HG03095 (cell line): ENCODE results near the gene KCNJ5.

ENCODE experiments used
- ATAC-seq: cut with Tn5 transposase; IDR thresholded peaks from one replicate; pipeline ENCODE4 v1.9.1; 2021; ENCODE audit warnings: moderate library complexity; ENCODE audit not compliant: unreplicated experiment

Gene KCNJ5

GRCh38 chr11:128893578-128894285, 2.6 kb downstream of the KCNJ5 start:
- ATAC-seq = peak; percentile 59

DNA sequence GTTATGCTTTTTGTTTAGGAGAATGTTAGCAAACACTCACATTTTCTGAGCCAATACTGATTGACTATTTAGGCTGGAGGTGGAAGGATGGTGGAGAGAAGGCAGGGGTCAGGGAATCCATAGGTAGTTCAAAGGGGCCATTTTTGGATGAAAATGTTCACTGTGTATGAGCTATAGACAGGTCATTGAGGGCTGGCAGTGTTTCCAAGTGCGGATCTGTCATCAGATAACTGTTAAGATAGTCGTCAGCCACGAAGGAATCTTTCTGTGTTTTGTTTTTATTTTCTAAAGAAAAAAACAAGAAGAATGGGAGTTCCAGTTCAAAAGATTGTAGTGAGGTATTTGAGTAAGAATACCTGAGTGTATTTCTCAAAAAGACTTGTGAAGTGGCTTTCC, 3.1 kb downstream of the KCNJ5 start:
- ATAC-seq = peak; percentile 8

DNA sequence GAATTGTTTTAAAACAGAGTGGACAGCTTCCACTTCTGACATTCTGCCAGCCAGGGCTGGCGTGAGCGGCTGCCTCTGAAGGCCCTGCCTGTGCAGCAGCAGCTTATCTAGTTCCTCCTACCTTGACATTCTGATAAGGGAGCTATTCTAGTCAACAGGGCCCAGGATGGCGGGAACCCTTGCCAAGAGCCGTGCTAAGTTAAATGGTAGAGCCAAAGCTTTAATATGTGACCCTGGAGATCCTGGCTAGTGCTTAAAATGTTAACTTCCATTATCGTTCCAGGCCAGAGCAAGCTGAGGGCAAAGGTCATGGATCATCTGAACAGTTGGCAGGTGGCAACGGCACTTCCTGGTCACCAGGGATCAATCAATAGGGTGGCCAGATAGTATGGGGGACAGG, 3.5 kb downstream of the KCNJ5 start:
- no peak for ATAC-seq

DNA sequence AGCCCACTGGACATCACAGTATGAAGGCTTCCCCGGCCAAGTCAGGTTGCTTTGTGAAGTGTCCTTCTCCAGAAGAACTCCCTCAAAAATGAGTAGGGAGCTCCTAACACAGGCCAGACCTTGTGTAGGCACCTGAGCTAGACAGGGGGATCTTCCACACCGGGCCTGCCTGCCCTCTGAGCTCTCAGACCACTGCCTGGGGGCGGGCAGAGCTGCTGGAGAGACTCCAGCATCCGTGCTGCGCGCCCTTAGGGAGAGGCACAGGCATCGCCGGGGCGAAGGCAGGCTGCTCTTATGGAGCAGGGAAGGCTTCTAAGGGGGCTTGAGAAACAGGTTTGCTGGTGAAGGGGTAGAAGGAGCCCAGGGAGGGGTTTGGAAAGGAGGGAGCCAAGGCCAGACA, 4.4 kb downstream of the KCNJ5 start:
- no peak for ATAC-seq

DNA sequence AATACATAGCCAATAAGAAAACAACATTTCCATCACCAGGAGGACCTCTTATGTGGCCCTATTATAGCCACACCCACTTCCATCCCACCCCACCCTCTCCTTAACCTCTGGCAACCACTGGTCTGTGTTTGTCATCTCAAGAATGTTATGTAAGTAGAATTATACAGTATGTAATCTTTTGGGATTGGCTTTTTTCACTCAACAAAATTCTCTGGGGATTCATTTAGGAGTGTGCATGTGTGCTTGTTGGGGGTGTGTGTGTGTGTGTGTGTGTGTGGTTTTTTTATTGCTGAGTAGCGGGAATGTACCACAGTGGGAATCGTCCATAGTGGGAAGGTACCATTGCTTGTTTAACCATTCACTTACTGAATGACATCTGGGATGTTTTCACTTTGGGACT, 5.2 kb downstream of the KCNJ5 start:
- ATAC-seq = no peak

- ATAC-seq = no peak
Observed at GRCh38 chr11:128897826-128898225, 6.7 kb downstream of the KCNJ5 start.

GRCh38 chr11:128898580-128899344, 7.6 kb downstream of the KCNJ5 start:
- no peak for ATAC-seq

GRCh38 chr11:128900468-128900867, 9.3 kb downstream of the KCNJ5 start:
- no peak for ATAC-seq

DNA sequence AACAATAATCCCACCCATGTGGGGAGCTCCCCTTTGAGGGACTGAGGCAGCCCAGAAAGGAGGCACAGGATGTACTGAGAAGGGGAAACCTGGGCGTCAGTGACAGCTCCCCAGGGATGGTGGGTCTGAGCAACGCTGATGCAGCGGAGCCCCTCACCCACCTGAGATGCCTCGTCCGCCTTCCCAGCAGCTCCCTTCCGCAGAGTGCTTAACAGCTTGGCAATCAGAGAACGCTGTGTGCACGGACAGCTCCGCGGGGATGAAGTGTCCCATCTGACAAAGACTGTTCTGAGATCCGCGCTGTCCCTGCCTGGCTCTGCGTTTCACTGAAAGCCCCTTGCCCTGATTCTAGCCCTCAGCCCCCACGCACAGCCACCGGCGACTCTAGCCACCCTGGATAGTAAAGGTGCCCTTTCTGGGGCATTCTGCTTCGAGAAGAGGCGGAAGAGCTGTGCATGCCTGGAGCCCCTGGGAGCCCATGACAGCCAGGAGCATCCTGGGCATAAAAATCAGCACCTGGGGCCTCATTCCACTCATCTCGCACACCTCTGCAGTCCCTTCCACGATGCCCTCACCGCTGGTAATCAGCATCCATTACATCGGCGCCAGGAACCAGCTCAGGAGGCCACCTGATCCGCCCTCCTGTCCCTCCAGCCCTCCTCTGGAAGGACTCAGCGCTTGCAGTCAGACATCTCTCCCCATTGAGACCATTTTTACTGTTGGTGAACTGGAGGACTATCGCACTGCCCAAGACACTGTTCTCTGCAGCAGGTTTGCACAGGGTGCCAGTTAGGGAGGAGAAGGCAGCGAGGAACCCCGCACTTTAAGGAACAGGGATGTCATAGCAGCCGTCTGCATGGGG, 10.7 kb downstream of the KCNJ5 start:
- ATAC-seq = no peak

- ATAC-seq = no peak
Observed at GRCh38 chr11:128902515-128903066, 11.4 kb downstream of the KCNJ5 start.

- ATAC-seq = no peak
Observed at GRCh38 chr11:128903248-128904061, 12.3 kb downstream of the KCNJ5 start.

DNA sequence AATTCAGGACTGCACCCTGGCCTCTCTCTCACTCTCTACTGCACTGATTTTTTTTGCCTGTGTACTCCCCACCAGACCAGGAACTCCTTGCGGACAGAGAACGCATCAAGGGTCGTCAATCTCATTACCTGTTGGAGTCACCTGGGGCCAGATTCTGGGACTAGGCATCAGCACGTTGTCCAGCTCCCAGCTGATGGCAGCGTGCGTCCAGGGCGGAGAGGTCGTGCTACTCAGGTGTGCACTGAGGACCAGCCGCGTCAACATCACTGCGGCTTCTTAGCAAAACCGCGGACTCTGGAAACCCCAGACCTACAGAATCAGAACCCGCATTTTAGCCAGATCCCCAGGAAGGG, 13.1 kb downstream of the KCNJ5 start:
- ATAC-seq = no peak

GRCh38 chr11:128904656-128905344, 13.6 kb downstream of the KCNJ5 start:
- peak; percentile 38 for ATAC-seq

GRCh38 chr11:128905345-128906184, 14.4 kb downstream of the KCNJ5 start:
- ATAC-seq = peak; percentile 43

DNA sequence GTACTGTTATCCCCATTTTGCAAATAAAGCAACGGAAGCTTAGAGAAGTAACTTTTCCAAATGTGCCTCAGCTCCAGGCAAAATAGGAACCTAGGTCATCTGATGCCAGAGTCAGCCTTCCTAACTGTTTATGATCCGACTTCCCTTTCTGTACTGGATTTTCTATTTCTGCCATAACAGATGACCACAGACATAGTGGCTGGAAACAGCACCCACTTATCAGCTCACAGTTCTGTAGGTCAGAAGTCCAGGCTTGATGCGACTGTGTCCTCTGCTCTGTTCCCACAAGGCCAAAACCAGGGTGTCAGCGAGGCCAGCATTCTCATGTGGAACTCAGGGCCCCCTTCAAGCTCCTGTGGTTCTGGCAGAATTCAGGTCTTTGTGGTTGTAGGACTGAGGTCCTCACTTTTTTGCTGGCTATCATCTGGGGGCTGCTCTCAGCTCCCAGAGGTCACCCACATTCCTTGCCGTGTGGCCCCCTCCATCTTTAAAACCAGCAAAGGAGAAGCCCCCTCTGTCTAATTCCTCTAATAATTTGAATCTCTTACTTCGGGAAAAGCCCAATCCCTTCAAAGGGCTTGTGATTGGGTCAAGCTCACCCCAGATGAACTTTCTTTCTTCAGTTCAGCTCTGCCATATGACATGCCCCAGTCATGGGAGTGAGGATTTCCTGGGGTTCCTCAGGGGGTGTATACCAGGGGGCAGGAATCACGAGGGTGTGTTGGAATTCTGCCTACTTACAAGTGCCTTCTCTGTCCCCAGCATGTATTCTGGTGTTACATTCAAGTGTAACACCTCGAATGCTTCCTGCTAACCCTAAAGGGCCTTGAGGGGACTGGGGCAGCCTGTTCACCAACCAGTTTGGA, 15.3 kb downstream of the KCNJ5 start:
- ATAC-seq = no peak

DNA sequence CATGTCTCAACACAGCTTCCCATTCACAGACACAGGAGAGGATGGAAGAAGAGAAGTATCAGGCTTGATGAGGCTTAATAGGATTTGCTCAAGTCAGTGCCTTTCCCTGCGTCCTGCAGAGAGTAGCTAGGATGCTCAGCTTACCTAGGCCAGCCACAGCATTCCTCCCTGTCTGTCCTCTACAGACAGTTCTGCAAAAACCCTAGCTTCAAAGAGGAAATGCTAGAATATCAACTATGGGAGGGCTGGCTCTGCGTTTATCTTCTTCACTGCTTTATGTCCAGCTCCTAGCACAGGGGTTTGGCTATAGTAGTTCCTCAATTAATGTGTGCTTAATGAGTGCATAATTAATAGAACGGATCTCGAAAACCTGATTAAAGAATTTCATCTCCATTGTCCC, 16.4 kb downstream of the KCNJ5 start:
- no peak for ATAC-seq

DNA sequence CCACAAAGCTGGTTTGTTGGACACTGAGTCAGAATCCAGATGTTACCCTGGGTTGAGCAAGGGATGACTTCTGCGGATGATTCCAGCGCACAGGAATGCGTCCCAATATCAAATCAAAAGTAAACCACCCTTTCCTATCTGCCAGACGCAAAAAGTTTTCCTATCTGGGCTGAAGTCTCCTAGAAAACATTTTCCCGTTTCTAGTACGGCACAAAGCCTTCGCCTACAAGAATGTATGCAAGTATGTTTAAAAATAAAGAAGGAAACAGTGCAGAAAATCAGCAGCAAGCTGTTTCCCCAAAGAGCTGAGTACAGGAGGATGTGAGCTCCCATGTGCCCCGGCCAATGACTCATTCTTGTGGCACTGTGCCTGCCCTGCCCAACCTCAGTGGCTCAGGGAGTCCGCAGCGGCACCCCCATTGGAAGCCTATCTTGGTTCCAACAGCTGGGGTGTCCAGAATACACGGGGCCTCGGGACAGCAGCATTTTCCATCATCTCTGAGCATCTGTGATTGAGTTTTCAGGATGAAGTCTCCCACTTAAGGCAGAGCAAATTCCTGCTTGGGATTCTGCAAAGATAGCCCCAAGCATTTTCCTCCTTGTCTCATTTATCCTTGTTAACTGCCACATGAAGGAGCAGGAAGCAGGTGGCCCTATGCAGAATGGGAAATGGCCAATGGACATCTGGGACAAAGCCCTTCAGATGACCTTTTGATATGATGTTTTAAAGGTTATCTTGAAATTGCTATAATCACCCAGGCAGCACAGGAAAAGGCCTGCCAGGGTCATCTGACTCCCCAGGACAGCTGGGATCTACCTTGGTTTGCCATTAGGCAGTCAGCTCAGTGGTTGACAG, 17.5 kb downstream of the KCNJ5 start:
- ATAC-seq = no peak
